OCI-LY7 (cell line): ENCODE data around the gene CSH2.

Experiments
- CTCF ChIP-seq: fragments of 200-600 bp; sonication (generic); conservative IDR thresholded peaks from 2 replicates; pipeline ENCODE4 v1.5.1; 2014; ENCODE audit warnings: mild to moderate bottlenecking, antibody characterized with exemption, low read length, moderate library complexity, mixed read lengths
- EZH2phosphoT487 ChIP-seq: fragments of 200-600 bp; sonication (generic); IDR thresholded peaks from 2 replicates; pipeline ENCODE4 v1.6.1; 2018; ENCODE audit warnings: low read depth, borderline replicate concordance, mild to moderate bottlenecking, mixed run types, antibody characterized with exemption, low read length, moderate library complexity, mixed read lengths

- TF ChIP-seq CTCF (no peak), EZH2phosphoT487 (no peak)
These were observed 18.8 kb downstream of the CSH2 start for GRCh38 chr17:63854709-63855108.
